HG02610 (cell line): ENCODE data around the gene MALL.
"Not testable (repeated sequence)": the region's sequence is repeated elsewhere in the genome, so short reads cannot be mapped to it uniquely, and the experiment has no call there.

ENCODE experiments used
- ATAC-seq: cut with Tn5 transposase; IDR thresholded peaks from one replicate; pipeline ENCODE4 v1.9.1; 2021; ENCODE audit warnings: mild to moderate bottlenecking, moderate library complexity; ENCODE audit not compliant: unreplicated experiment

Gene MALL

DNA sequence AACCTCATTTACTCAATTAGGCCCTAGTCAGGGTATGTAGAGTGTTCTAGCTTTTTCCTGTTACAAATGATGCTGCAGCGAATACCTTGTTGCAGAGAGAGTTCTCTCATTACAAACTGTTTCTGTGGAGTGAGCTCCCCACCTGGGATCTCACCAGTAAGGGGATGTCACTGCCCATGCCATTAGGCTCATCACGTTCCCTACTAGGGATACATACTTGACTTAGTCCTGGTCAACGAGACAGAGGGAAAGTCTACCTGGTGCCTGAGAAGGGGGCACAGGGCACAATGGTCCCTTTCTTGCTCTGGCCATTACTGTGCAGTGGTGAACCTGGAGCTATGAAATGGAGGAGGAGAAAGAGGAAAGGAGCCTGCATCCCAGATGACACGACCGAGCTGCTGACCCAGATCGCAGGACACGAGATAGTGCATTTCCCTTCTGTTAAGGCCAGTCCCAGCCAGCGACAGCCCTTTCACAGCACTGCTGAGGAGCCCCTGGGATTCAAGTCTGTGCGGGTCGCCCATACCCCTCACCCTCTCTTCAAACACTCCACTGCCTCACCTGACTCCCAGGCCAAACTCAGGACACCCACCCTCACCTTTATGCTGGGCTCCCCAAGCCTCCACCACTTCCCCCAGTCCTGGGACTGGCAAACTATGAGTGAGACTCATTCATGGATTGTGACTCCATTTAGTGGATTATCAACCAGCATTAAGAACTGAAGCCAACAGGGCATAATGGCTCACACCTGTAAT, 16.0 kb downstream of the MALL start:
- ATAC-seq: no peak

DNA sequence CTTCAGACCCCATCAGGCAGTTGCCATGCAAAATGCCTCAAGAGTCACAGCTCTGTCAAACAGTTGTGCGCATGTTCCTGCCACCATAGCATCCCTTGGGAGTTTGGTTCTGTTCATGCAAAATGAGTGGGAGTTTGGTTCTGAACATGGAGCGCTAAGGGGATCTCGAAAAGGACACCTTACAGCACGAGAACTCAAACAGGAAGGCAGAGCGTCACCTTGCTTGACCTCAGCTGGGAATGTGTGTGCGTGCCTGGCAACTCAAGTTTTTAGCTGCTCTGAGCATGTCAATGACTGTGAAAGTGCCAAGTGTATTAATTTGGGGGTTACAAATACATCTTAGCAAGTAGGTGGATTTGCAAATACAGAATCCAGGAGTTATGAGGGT, 16.6 kb downstream of the MALL start:
- ATAC-seq: no peak

DNA sequence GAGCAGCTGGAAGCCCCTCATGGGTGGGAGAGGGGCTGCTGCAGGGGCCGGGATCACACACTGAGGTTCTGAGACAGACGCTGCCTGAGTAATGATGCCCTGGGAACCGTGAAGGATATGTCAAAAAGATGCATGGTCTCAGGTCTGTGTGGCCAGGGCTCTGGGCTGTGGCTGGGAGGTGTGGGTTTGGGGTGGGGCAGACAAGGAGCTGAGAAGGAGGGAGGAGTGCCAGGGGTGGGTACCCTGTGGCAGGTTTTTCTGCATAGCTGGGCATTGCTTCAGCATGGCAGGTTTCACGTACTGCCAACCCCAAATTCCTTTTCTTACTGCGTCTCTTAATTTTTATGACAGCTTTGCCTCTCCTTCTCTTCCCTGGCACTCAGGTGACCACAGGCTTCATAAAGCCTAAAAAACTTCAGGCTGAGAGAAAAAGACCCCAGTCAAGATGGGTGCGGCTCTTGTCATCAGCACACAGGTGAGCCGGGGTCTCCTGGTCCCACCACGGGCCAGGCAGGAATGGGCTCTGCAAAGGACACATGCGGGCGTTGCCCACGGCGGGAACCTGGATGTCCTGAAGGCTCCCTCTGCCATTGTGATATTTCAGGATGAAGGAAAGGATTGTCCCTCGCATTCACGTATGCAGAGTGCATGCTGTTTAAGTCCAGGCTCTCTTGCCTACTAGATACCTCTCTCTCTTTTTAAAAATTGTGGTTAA, 18.0 kb downstream of the MALL start:
- ATAC-seq: no peak

DNA sequence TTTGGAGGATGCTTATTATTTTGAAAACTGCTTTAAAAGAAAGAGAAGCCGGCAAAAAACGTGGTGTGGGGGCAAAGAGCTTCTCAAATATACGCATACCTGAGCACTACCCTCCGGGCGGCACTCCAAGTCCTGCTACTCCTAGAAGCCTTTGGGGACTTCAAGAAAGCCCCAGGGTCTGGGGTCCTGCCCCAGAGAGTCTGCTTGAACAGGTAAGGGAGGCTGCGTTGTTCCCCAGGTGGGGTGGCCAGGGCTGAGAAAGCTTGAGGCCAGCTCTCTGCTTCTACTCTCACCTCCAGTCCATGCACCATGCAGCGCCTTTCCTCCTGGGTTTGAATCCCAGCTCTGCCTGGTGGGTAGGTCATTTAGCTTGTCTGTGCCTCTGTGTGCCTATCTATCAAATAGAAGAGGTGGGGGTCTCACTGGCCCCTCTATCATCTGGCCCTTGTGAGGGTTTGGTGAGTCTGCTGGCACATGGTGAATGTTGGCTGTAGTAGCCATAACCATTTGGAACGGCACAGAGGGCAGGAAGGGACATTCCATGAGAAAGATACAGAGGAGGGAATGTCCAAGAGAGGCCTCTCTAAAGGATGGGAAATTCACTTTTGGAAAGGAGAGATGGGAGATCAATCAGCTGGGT, 19.5 kb downstream of the MALL start:
- ATAC-seq: no peak

DNA sequence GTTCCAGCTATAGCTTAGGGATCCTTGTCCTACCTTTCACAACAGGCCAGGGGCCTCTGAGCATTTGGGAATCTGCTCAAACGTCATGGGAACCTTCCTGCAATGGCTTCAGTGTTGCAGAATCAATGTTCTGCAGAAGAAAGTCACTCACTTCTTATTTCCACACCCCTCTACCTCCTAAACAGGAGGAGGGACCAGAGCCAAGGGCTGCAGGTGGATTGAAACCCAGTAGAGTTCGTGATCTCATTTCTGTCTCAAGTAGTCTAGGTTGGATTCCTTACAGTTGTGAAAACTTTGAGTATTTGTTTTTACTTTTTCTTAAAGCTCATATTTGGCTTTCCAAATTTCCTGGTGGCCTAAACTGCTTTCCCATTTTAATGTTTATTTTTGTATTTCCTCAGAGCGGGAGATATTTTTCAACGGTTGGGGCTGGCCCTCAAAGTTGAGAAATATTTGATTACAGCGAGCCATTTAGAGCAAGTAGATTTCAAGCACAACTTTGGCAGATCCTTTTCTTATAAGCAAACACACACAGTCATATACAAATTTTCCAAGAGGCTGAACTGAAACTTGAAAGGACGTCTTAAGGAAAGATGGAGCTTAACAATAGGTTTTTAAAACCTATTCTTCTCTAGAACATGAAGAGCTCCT, 20.6 kb downstream of the MALL start:
- not testable (repeated sequence) for ATAC-seq

DNA sequence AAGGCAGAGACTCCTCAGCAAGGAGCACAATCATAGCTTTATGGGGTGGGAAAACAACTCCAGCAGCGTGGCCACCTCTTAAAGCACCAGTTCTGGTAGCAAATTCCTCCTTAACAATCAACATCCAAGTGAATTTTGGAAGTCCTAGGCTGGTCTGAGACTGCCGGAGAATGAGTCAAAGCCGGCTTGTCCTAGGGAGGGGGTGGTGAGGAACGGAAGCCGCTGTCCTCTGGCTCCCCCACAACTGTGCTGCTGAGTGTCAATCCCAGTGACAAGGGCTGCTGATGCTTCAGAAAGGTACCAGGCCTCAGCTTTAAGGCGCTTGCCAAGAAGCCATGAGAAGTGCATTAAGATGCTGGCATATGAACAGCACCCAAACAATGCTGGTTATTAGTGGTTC, 21.7 kb downstream of the MALL start:
- ATAC-seq: not testable (repeated sequence)

DNA sequence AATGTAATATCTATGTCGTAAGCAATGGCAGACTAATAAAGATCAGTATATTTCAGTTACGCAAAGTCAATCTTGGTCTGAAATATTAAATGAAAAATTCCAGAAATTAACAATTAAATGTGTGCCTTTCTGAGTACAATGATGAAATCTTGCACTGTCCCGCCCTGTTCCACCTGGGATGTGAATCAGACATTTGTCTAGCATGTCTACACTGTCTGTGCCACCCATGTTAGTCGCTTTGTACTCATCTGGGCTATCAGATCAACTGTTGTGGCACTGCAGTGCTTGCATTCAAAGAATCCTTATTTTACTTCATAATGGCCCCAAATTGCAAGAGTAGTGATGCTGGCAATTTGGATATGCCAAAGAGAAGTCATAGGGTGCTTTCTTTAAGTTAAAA, 25.5 kb downstream of the MALL start:
- not testable (repeated sequence) for ATAC-seq

DNA sequence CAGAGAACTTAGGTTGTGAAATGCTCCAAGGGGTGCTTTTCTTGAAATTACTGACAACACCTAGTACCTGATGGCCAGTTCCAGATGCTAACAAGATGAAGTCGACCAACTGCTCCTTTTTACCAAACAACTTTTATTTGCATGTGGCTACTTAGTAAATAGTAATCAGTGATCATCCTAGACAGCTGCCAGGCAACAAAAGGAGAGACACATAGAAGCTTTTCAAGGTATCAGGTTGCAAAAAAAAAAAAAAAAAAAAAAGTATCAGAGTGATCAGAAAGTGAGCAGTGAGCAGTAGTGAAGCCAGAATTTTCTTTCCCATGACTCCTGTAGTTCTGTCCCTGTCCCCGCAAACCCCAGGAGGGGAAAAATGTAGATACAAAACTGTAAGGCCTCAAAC, 31.9 kb downstream of the MALL start:
- not testable (repeated sequence) for ATAC-seq

DNA sequence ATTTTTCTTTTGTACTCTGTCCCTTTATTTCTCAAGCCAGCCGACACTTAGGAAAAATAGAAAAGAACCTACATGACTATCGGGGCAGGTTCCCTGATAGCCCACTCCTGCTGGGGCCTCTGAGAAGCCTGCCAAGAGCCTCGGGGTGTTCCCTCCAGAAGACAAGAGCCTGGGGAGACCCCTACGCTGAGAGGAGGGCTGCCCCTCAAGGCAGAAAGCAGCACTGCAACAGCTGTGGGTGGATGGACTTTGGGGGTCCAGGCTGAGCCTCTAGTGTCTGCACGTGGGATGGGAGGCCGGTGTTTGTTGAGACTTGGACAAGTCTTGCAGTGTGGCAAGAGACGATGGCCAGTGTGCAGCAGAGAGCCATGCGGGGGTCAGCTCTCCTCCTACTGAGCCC, 32.5 kb downstream of the MALL start:
- ATAC-seq: not testable (repeated sequence)

DNA sequence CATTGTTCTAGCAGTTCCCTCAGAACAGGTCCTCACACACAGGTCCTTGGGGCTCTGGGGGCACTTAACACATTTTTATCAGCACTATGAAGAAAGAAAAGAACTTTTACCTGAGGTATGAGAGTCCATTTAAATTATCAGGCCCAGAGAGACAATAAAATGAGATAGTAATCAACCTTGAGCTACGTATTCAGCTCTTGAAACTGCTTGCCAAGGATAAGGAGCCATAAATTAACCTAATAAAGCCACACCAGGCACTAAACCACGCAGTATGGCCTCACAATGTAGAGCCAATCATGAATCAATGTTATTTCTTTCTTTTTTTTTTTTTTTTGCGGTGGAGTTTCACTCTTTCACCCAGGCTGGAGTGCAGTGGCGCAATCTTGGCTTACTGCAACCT, 37.5 kb downstream of the MALL start:
- not testable (repeated sequence) for ATAC-seq

DNA sequence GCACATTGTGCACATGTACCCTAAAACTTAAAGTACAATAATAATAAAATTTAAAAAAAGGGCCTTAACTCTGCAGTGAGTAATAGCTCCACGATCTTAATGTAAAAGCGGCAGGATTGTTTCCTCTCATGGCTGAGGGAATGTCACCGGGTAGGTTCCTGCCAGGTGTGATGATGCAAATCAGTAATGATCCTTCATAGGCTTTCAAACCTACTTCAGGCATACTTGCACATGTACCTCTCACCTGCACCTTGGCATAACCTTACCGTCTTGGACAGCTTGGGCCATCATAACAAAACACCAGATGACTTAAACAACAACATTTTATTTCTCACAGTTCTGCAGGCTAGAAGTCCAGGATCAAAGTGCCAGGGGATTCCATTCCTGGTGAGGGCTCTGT, 39.7 kb downstream of the MALL start:
- not testable (repeated sequence) for ATAC-seq

DNA sequence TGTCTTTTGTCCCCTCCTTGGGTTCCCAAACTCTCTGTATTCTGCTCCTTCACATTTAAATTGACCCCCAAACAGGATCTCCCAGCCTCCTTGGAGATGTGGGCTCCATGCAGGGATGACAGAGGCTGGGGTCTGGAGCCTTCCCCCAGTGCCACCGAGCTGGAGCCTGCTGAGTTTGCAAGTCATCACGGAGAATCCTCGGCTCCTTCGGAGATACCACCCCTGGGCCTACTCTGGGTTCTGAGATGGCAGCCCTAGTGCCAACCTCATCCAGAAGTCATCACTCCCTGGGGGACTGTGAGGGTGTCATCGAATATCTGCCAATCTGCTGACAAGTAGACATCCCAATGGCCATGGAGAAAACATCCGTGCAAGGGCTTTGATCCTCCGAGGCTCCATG, 45.8 kb downstream of the MALL start:
- not testable (repeated sequence) for ATAC-seq

DNA sequence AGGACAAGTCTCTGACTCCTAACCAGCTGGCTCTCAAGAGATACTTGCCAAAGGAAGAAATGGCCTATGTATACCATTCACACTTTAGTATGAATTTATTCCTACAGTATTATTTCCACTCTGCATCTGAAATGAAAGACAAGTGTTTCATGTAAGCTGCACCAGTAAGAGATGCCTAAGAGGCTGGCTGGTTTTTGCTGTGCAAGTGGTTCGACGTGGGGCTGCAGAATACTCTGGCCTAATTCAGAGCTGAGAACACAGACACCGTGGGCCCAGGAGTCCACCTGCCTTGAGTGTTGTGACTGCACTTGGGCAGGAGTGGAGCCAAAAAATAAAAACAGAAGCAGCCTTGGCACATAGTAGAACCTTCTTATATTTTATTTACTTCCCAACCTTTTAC, 47.5 kb downstream of the MALL start:
- ATAC-seq: not testable (repeated sequence)

DNA sequence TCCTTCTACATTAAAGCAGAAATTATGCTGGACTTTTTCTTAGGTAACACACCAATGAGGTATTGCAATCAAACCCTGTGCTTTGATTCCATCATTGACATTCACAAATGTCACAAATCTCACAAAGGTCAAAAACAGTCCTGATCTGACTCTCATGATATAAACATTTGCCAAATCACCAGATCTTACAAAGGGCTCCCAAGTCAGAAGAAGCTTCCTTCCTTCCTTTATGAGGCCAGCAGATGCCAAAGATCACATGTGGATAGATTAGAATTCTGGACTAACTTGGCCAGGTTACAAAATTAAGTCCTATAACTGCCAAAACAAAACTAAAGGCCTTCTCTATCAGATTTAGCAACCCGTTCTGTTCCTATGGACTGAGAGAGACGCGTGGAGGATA, 53.3 kb downstream of the MALL start:
- not testable (repeated sequence) for ATAC-seq

DNA sequence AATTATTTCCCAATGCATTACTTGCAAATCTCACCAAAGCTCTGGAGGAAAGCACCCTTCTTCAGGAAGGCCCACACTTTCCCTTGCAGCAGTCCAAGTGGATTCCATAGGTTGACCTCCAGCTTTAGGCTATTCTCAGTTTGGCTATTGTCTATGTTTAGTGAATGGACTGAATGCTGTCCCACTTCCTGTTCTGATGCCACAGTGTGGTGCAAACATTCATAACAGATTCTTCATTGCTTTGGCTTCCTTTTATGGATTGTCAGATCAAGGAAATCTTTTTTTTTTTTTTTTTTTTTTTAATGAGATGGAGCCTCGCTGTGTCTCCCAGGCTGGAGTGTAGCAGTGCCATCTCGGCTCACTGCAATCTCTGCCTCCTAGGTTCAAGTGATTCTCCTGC, 55.1 kb downstream of the MALL start:
- not testable (repeated sequence) for ATAC-seq

DNA sequence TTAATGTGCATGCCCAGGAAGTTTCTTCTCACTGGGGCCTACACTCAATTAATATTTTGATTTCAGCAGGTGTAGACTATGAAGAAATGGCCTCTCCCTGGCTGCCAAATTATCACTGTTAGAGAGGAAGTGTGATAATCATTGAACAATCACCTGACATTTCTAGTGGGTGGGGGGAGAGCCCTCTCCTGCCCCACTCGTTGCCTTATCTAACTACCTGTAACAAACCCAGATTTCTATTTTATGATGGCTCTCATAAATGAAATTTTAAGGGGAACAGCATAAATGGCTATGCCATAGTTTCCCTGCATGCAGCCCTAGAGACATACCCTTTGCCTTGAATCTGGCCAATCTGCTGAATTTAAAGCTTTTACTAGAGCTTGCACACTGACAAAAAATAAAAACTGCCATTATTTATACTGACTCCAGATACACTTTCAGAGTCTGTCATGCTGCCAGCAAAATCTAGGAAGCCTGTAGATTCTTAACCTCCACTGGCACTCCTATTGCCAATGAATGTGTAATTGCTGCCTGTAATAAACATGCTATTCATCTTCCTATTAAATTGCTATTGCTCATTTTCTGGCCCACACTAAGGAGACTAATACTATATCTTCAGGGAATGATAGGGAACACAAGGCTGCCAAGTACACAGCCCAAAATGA, 55.8 kb downstream of the MALL start:
- ATAC-seq: not testable (repeated sequence)

DNA sequence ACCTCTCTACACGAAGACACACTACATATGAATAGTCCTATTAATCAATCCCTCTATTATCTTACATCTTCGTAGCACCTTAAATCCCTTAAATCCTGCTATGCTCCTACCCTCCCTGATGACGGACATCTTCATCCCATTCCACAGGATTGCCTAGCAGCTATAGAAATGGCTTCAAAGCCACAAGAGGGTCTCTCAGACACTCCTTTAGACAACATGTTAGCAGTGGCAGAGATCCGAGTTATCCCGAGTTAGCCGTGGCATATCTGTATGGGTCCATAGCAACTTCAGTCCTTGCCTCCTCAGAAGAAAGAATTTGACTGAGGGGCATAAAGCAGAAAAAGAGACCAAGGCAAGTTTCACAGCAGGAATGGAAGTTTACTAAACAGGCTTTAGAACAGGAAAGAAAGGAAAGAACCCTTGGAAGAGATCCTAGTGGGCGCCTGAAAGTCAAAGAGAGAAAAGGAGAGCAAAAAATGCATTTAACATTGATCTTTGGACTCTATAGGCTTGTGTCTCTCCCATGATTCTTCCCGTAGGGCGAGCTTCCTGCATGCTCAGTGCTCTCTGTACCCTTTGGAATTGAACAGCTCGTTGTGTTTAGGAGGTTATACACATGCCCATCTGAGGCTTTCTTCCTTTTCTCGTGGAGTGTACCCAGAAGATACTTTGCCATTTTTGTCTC, 56.5 kb downstream of the MALL start:
- ATAC-seq: not testable (repeated sequence)

DNA sequence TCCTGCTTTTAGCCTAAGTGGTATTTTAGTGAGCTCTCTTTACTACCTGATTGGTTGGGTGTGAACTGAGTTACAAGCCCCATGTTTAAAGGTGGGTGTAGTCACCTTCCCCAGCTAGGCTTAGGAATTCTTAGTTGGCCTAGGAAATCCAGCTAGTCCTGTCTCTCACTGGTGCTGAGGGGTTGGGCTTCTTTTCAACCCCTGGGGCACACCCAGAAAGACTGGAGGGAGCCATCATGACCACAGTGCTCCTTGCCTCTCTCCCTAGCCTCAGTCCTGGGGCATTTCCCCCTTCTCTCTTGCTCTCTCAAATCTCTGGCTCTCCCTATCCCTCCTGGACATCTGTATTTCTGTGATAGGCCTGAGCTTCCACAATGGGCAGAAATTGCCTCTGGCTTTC, 57.6 kb downstream of the MALL start:
- not testable (repeated sequence) for ATAC-seq

DNA sequence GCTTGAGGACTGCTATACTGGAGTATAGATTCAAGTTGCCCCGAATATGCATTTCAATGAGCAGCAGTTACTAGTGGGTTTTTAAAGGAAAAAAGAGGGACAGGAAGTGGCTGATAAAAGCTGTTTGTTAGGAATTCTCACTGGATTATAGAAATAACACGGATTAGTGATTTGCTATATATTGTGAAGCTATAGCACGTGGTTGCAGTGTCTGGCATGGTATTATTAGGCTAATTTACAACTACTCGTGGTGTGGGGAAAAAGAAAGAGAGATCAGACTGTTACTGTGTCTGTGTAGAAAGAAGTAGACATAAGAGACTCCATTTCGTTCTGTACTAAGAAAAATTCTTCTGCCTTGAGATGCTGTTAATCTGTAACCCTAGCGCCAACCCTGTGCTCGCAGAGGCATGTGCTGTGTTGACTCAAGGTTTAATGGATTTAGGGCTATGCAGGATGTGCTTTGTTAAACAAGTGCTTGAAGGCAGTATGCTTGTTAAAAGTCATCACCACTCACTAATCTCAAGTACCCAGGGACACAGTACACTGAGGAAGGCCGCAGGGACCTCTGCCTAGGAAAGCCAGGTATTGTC, 59.7 kb downstream of the MALL start:
- not testable (repeated sequence) for ATAC-seq
